Effector memory CD4-positive, alpha-beta T cell (primary cell): Measurements from ENCODE around the gene ASL.
"Not testable (repeated sequence)": the region's sequence is repeated elsewhere in the genome, so short reads cannot be mapped to it uniquely, and the experiment has no call there.

Source experiments
- DNase-seq, 3 donors: peaks; one replicate each; pipeline ENCODE4 v3.0.0-alpha.2; 2020
- H3K27ac ChIP-seq: 2 replicates; pipeline ENCODE4 v1.7.0; 2013; ENCODE audit warnings: mild to moderate bottlenecking, low read length, moderate library complexity; ENCODE audit not compliant: insufficient read depth, poor library complexity, severe bottlenecking
- H3K27me3 ChIP-seq: replicated peaks from 2 replicates; pipeline ENCODE4 v1.7.0; 2013; ENCODE audit warnings: mild to moderate bottlenecking, low read length; ENCODE audit not compliant: insufficient read depth, control insufficient read depth, poor library complexity, severe bottlenecking
- H3K36me3 ChIP-seq: 2 replicates; pipeline ENCODE4 v1.7.0; 2013; ENCODE audit warnings: mild to moderate bottlenecking, low read length, moderate library complexity; ENCODE audit not compliant: control insufficient read depth, insufficient read depth
- H3K4me1 ChIP-seq: 2 replicates; pipeline ENCODE4 v1.7.0; 2013; ENCODE audit warnings: low read length, mild to moderate bottlenecking; ENCODE audit not compliant: control insufficient read depth, insufficient read depth, poor library complexity, severe bottlenecking
- H3K4me3 ChIP-seq: 2 replicates; pipeline ENCODE4 v1.7.0; 2013; ENCODE audit warnings: low read length, low read depth, mild to moderate bottlenecking; ENCODE audit not compliant: insufficient read depth, poor library complexity, severe bottlenecking
- H3K9me3 ChIP-seq: 2 replicates; pipeline ENCODE4 v1.7.0; 2013; ENCODE audit warnings: mild to moderate bottlenecking, low read length, moderate library complexity; ENCODE audit not compliant: control insufficient read depth

Gene ASL

GRCh38 chr7:66047426-66047825 lies 28.2 kb upstream of the ASL start:
- peaks cover 6% of the 10 kb centered on the region for H3K4me1 ChIP-seq
- H3K9me3 ChIP-seq, result no peaks in the 10 kb centered on the region
- H3K27ac ChIP-seq, result no peak overlapping the region
- H3K4me3 ChIP-seq, result no peak overlapping the region
- no peaks in the 10 kb centered on the region for H3K27me3 ChIP-seq
- DNase-seq, result no peak
- no peaks in the 10 kb centered on the region for H3K36me3 ChIP-seq

- not testable (repeated sequence) for H3K4me1 ChIP-seq, H3K4me3 ChIP-seq, H3K27me3 ChIP-seq, H3K27ac ChIP-seq, H3K36me3 ChIP-seq, DNase-seq, H3K9me3 ChIP-seq
Observed at GRCh38 chr7:66049886-66050285, 25.7 kb upstream of the ASL start.

- no peaks in the 10 kb centered on the region for H3K9me3 ChIP-seq
- no peak overlapping the region for H3K4me3 ChIP-seq
- no peaks in the 10 kb centered on the region for H3K36me3 ChIP-seq
- no peaks in the 10 kb centered on the region for H3K27me3 ChIP-seq
- H3K27ac ChIP-seq, result no peak overlapping the region
- no peak for DNase-seq
- no peaks in the 10 kb centered on the region for H3K4me1 ChIP-seq
Observed at GRCh38 chr7:66050337-66050957, 25.2 kb upstream of the ASL start.

- no peak overlapping the region for H3K27ac ChIP-seq
- no peak for DNase-seq
- H3K4me3 ChIP-seq, result no peak overlapping the region
- H3K27me3 ChIP-seq, result no peaks in the 10 kb centered on the region
- H3K36me3 ChIP-seq, result no peaks in the 10 kb centered on the region
- no peaks in the 10 kb centered on the region for H3K9me3 ChIP-seq
- H3K4me1 ChIP-seq, result no peaks in the 10 kb centered on the region
Observed at GRCh38 chr7:66050990-66051448, 24.6 kb upstream of the ASL start.

- H3K4me1 ChIP-seq, result no peaks in the 10 kb centered on the region
- H3K4me3 ChIP-seq, result no peak overlapping the region
- no peak overlapping the region for H3K27ac ChIP-seq
Observed at GRCh38 chr7:66052447-66052846, 23.2 kb upstream of the ASL start.

GRCh38 chr7:66054063-66054462 lies 21.6 kb upstream of the ASL start:
- no peak overlapping the region for H3K4me3 ChIP-seq
- no peak for DNase-seq
- no peaks in the 10 kb centered on the region for H3K27me3 ChIP-seq
- H3K27ac ChIP-seq, result no peak overlapping the region
- no peaks in the 10 kb centered on the region for H3K36me3 ChIP-seq
- no peaks in the 10 kb centered on the region for H3K9me3 ChIP-seq
- no peaks in the 10 kb centered on the region for H3K4me1 ChIP-seq

More at GRCh38 chr7:66052447-66052846, 23.2 kb upstream of the ASL start:
- DNase-seq, result no peak
- Histone ChIP-seq H3K27me3 (no peaks in the 10 kb centered on the region), H3K9me3 (no peaks in the 10 kb centered on the region), H3K36me3 (no peaks in the 10 kb centered on the region)

- no peak overlapping the region for H3K4me3 ChIP-seq
- no peaks in the 10 kb centered on the region for H3K36me3 ChIP-seq
- no peak overlapping the region for H3K27ac ChIP-seq
- no peaks in the 10 kb centered on the region for H3K4me1 ChIP-seq
- no peaks in the 10 kb centered on the region for H3K9me3 ChIP-seq
- no peak for DNase-seq
- H3K27me3 ChIP-seq, result no peaks in the 10 kb centered on the region
Observed at GRCh38 chr7:66055321-66055956, 20.2 kb upstream of the ASL start.

- no peaks in the 10 kb centered on the region for H3K9me3 ChIP-seq
- no peaks in the 10 kb centered on the region for H3K4me1 ChIP-seq
- H3K27ac ChIP-seq, result no peak overlapping the region
- H3K4me3 ChIP-seq, result no peak overlapping the region
- no peaks in the 10 kb centered on the region for H3K27me3 ChIP-seq
- DNase-seq, result no peak
- no peaks in the 10 kb centered on the region for H3K36me3 ChIP-seq
Observed at GRCh38 chr7:66060796-66061195, 14.8 kb upstream of the ASL start.

GRCh38 chr7:66069732-66070131 lies 5.9 kb upstream of the ASL start:
- Histone ChIP-seq H3K36me3 (no peaks in the 10 kb centered on the region), H3K4me3 (no peak overlapping the region), H3K4me1 (no peaks in the 10 kb centered on the region), H3K9me3 (no peaks in the 10 kb centered on the region), H3K27me3 (no peaks in the 10 kb centered on the region), H3K27ac (no peak overlapping the region)
- DNase-seq, result no peak

- Histone ChIP-seq H3K4me1 (peaks cover 1% of the 10 kb centered on the region), H3K27me3 (no peaks in the 10 kb centered on the region), H3K36me3 (no peaks in the 10 kb centered on the region), H3K27ac (no peak overlapping the region), H3K9me3 (no peaks in the 10 kb centered on the region), H3K4me3 (no peak overlapping the region)
- no peak for DNase-seq
Observed at GRCh38 chr7:66070222-66070621, 5.4 kb upstream of the ASL start.
